ENCODE results near the gene IZUMO2.

The IZUMO2 gene

GRCh38 chr19:50187937-50188336, 24.9 kb upstream of the IZUMO2 start:
- 80 to 85% methylated on average over 10 of the region's 13 CpGs for WGBS, 2 experiments (ENCODE audit: insufficient coverage in 2 of 2)
- Histone ChIP-seq H3K27ac (ENCODE audit: low read depth, low read length, severe bottlenecking) (no peak overlapping the region), H3K36me3 (ENCODE audit: control insufficient read depth, insufficient read depth, low read length) (no peaks in the 10 kb centered on the region), H3K4me3 (ENCODE audit: extremely low read depth, insufficient read depth, low read length, poor library complexity, severe bottlenecking) (no peak overlapping the region), H3K4me1 (ENCODE audit: control insufficient read depth, insufficient read depth, low read length, poor library complexity, severe bottlenecking) (no peaks in the 10 kb centered on the region), H3K9me3 (ENCODE audit: control insufficient read depth, low read length) (peaks cover 20% of the 10 kb centered on the region)

GRCh38 chr19:50184196-50184595, 21.1 kb upstream of the IZUMO2 start:
- Histone ChIP-seq H3K4me3 (ENCODE audit: extremely low read depth, insufficient read depth, low read length, poor library complexity, severe bottlenecking) (no peak overlapping the region), H3K4me1 (ENCODE audit: control insufficient read depth, insufficient read depth, low read length, poor library complexity, severe bottlenecking) (no peaks in the 10 kb centered on the region), H3K27ac (ENCODE audit: low read depth, low read length, severe bottlenecking) (no peak overlapping the region), H3K36me3 (ENCODE audit: control insufficient read depth, insufficient read depth, low read length) (no peaks in the 10 kb centered on the region), H3K9me3 (ENCODE audit: control insufficient read depth, low read length) (peaks cover 19% of the 10 kb centered on the region)
- no CpG with 5 or more reads among the region's 1 CpG for WGBS, 2 experiments (ENCODE audit: insufficient coverage in 2 of 2)

GRCh38 chr19:50181121-50181520, 18.0 kb upstream of the IZUMO2 start:
- Histone ChIP-seq H3K27ac (ENCODE audit: low read depth, low read length, severe bottlenecking) (no peak overlapping the region), H3K4me1 (ENCODE audit: control insufficient read depth, insufficient read depth, low read length, poor library complexity, severe bottlenecking) (no peaks in the 10 kb centered on the region), H3K4me3 (ENCODE audit: extremely low read depth, insufficient read depth, low read length, poor library complexity, severe bottlenecking) (no peak overlapping the region), H3K9me3 (ENCODE audit: control insufficient read depth, low read length) (peaks cover 25% of the 10 kb centered on the region), H3K36me3 (ENCODE audit: control insufficient read depth, insufficient read depth, low read length) (no peaks in the 10 kb centered on the region)
- 75 to 100% methylated on average over 1 to 2 of the region's 5 CpGs for WGBS, 2 experiments (ENCODE audit: insufficient coverage in 2 of 2)

DNA sequence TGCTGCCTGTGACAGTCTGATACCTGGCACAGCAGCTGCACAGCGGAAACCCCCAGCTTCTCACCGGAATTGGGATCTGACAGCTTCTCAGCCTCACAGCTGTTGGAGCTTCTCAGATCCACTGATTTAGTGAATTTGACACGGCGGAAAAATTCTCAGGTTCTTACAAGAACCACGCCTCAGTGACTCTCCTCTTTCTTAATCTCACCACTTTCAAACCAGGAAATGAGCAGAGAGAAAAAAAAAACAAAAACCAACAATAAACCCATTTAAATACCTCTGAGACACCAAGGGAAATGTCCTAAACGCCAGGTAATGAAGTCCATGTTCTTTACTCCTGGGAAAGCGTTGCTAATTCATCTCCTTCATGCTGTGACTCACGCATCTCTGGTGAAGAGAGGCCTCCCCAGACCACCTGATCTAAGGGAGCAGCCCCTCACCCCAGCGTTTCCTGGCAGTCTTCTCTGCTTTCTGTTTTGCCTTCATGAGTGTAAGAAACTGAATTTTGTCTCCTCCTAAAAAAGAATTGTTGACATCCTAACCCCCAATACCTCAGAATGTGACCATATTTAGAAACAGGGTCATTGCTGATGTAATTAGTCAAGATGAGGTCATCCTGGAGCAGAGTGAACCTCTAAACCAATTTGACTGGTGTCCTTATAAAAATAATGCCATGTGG, 15.9 kb upstream of the IZUMO2 start:
- no peak overlapping the region for H3K27ac ChIP-seq (ENCODE audit: low read depth, low read length, severe bottlenecking)

DNA sequence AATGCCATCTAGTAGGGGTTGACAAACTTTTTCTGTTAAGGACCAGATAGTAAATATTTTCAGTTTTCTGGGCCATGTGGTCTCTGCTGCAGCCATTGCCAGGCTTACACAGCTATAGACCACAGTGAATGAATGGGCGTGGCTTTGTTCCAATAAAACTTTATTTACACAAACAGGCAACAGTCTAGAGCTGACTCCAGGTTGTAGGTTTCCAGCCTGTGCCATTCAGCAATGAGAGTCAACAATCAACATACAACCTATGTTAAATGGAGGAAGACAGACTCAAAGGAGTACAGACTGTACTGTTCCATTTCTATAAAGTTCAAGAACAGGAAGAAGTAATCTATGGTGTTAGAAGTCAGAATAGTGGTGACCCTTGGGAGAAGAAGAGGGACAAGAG, 15.2 kb upstream of the IZUMO2 start:
- no CpG with 5 or more reads among the region's 1 CpG for WGBS, 2 experiments (ENCODE audit: insufficient coverage in 2 of 2)
- Histone ChIP-seq H3K9me3 (ENCODE audit: control insufficient read depth, low read length) (peaks cover 45% of the 10 kb centered on the region), H3K4me1 (ENCODE audit: control insufficient read depth, insufficient read depth, low read length, poor library complexity, severe bottlenecking) (no peaks in the 10 kb centered on the region), H3K27ac (ENCODE audit: low read depth, low read length, severe bottlenecking) (no peak overlapping the region), H3K36me3 (ENCODE audit: control insufficient read depth, insufficient read depth, low read length) (no peaks in the 10 kb centered on the region), H3K4me3 (ENCODE audit: extremely low read depth, insufficient read depth, low read length, poor library complexity, severe bottlenecking) (no peak overlapping the region)

More for the DNA sequence above, 15.9 kb upstream of the IZUMO2 start:
- Histone ChIP-seq H3K4me3 (ENCODE audit: extremely low read depth, insufficient read depth, low read length, poor library complexity, severe bottlenecking) (no peak overlapping the region), H3K4me1 (ENCODE audit: control insufficient read depth, insufficient read depth, low read length, poor library complexity, severe bottlenecking) (no peaks in the 10 kb centered on the region), H3K36me3 (ENCODE audit: control insufficient read depth, insufficient read depth, low read length) (no peaks in the 10 kb centered on the region), H3K9me3 (ENCODE audit: control insufficient read depth, low read length) (peaks cover 42% of the 10 kb centered on the region)
- WGBS, 2 experiments (ENCODE audit: insufficient coverage in 2 of 2): 54 to 58% methylated on average over 8 to 9 of the region's 9 CpGs

DNA sequence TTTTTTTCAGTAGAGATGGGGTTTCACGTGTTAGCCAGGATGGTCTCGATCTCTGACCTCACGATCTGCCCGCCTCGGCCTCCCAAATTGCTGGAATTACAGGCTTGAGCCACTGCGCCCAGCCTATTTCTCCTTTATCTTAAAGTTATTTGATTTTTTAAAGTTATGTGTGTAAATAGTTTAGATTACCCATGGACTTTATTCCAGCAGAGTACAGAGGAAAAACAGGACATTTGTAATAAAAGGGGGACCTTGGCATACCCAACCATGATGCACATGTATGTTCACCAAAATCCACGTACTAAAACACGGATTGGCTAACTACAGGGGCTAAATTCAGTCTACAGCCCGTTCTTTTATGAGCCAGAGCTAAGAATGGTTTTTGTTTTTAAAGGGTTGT, 13.7 kb upstream of the IZUMO2 start:
- no peaks in the 10 kb centered on the region for H3K4me1 ChIP-seq (ENCODE audit: control insufficient read depth, insufficient read depth, low read length, poor library complexity, severe bottlenecking)
- H3K36me3 ChIP-seq (ENCODE audit: control insufficient read depth, insufficient read depth, low read length): no peaks in the 10 kb centered on the region
- no peak overlapping the region for H3K27ac ChIP-seq (ENCODE audit: low read depth, low read length, severe bottlenecking)
- no peak overlapping the region for H3K4me3 ChIP-seq (ENCODE audit: extremely low read depth, insufficient read depth, low read length, poor library complexity, severe bottlenecking)
- H3K9me3 ChIP-seq (ENCODE audit: control insufficient read depth, low read length): peaks cover 45% of the 10 kb centered on the region
- WGBS, 2 experiments (ENCODE audit: insufficient coverage in 2 of 2): 74 to 81% methylated on average over 3 to 5 of the region's 9 CpGs

DNA sequence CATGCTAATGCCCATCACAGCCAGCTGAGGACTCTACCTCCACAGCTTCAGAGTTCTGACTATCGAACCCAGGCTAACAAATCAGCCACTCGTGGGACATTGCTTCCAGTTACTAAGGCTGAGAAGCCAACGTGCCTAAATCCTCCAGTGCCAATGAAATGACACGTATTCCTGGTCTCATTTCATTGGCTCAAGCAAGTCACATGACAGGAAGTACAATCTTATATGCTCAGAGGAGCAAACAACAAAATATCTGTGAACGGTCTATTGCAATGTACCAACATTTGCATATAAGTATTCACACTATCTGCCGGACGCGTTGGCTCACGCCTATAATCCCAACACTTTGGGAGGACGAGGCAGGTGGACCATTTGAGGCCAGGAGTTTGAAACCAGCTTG, 12.8 kb upstream of the IZUMO2 start:
- H3K9me3 ChIP-seq (ENCODE audit: control insufficient read depth, low read length): peaks cover 41% of the 10 kb centered on the region
- H3K4me1 ChIP-seq (ENCODE audit: control insufficient read depth, insufficient read depth, low read length, poor library complexity, severe bottlenecking): no peaks in the 10 kb centered on the region
- no peak overlapping the region for H3K27ac ChIP-seq (ENCODE audit: low read depth, low read length, severe bottlenecking)
- WGBS, 2 experiments (ENCODE audit: insufficient coverage in 2 of 2): 61 to 80% methylated on average over 9 to 10 of the region's 10 CpGs
- no peaks in the 10 kb centered on the region for H3K36me3 ChIP-seq (ENCODE audit: control insufficient read depth, insufficient read depth, low read length)
- no peak overlapping the region for H3K4me3 ChIP-seq (ENCODE audit: extremely low read depth, insufficient read depth, low read length, poor library complexity, severe bottlenecking)

DNA sequence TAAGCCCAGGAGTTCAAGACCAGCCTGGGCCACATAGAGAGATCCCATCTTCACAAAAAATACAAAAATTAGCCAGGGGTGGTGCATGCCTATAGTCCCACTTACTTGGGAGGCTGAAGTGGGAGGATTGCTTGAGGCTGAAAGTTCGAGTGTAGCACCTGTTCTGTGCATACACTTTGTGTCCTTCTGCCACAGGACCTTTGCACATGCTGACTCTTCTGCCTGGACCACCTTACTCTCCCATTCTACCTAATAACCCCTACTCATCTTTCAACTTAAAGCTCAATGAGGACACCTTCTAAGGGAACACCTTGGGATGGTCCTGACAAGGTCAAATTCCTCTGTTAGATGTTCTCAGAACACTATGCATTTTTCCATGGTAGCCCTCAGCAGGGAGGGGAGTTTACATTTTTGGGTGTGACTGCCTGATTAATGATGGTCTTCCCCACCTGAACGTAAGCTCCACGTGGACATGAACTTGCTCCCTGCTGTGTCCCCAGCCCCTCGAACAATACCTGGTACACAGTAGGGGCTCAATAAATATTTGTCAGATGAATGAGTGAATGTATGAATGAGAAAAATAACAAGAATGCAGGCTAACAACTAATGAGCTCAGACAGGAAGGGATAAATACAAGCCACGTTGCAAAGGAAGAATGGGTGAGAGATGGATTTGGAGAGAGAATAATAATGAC, 11.2 kb upstream of the IZUMO2 start:
- no peak overlapping the region for H3K4me3 ChIP-seq (ENCODE audit: extremely low read depth, insufficient read depth, low read length, poor library complexity, severe bottlenecking)
- H3K4me1 ChIP-seq (ENCODE audit: control insufficient read depth, insufficient read depth, low read length, poor library complexity, severe bottlenecking): no peaks in the 10 kb centered on the region
- no peak overlapping the region for H3K27ac ChIP-seq (ENCODE audit: low read depth, low read length, severe bottlenecking)
- H3K36me3 ChIP-seq (ENCODE audit: control insufficient read depth, insufficient read depth, low read length): no peaks in the 10 kb centered on the region
- peaks cover 35% of the 10 kb centered on the region for H3K9me3 ChIP-seq (ENCODE audit: control insufficient read depth, low read length)
- 54 to 58% methylated on average over 5 of the region's 5 CpGs for WGBS, 2 experiments (ENCODE audit: insufficient coverage in 2 of 2)

GRCh38 chr19:50173127-50173526, 10.0 kb upstream of the IZUMO2 start:
- Histone ChIP-seq H3K36me3 (ENCODE audit: control insufficient read depth, insufficient read depth, low read length) (no peaks in the 10 kb centered on the region), H3K4me3 (ENCODE audit: extremely low read depth, insufficient read depth, low read length, poor library complexity, severe bottlenecking) (no peak overlapping the region), H3K27ac (ENCODE audit: low read depth, low read length, severe bottlenecking) (no peak overlapping the region), H3K9me3 (ENCODE audit: control insufficient read depth, low read length) (peaks cover 31% of the 10 kb centered on the region), H3K4me1 (ENCODE audit: control insufficient read depth, insufficient read depth, low read length, poor library complexity, severe bottlenecking) (no peaks in the 10 kb centered on the region)
- WGBS, 2 experiments (ENCODE audit: insufficient coverage in 2 of 2): 49 to 78% methylated on average over 2 to 7 of the region's 8 CpGs

GRCh38 chr19:50172726-50173125, 9.6 kb upstream of the IZUMO2 start:
- Histone ChIP-seq H3K9me3 (ENCODE audit: control insufficient read depth, low read length) (peaks cover 35% of the 10 kb centered on the region), H3K36me3 (ENCODE audit: control insufficient read depth, insufficient read depth, low read length) (no peaks in the 10 kb centered on the region), H3K4me1 (ENCODE audit: control insufficient read depth, insufficient read depth, low read length, poor library complexity, severe bottlenecking) (no peaks in the 10 kb centered on the region), H3K4me3 (ENCODE audit: extremely low read depth, insufficient read depth, low read length, poor library complexity, severe bottlenecking) (no peak overlapping the region), H3K27ac (ENCODE audit: low read depth, low read length, severe bottlenecking) (no peak overlapping the region)

DNA sequence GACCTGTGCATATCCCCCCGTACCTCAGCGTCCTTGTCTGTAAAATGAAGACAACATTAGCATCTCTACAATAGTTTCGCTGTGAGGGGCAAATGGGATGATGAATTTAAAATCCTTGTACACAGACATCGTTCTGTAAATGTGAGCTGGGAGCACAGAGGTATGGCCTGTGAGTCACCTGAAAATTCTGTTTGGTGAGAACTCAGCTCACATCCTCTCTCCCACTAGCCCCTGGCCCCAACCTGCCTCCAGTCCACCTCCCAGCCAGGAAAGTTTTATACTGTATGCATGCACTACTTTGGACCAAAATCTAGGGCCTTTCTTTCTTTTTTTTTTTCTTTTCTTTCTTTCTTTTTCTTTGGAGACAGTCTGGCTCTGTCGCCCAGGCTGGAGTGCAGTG, 8.7 kb upstream of the IZUMO2 start:
- Histone ChIP-seq H3K4me3 (ENCODE audit: extremely low read depth, insufficient read depth, low read length, poor library complexity, severe bottlenecking) (no peak overlapping the region), H3K4me1 (ENCODE audit: control insufficient read depth, insufficient read depth, low read length, poor library complexity, severe bottlenecking) (no peaks in the 10 kb centered on the region), H3K27ac (ENCODE audit: low read depth, low read length, severe bottlenecking) (no peak overlapping the region), H3K36me3 (ENCODE audit: control insufficient read depth, insufficient read depth, low read length) (no peaks in the 10 kb centered on the region), H3K9me3 (ENCODE audit: control insufficient read depth, low read length) (peaks cover 40% of the 10 kb centered on the region)
- WGBS, 2 experiments (ENCODE audit: insufficient coverage in 2 of 2): 80 to 100% methylated on average over 1 to 3 of the region's 5 CpGs

Measured in mesodermal cell (in vitro differentiated cells).